GM12878 (cell line): ENCODE measurements around the gene SSH2. TPM values are rescaled to one million over a fixed set of nuclear protein-coding genes. Genes with fewer than 3 reads are reported as not detected.

ENCODE experiments used
- ATAC-seq: fragments of 200-7000 bp; cut with Tn5 transposase; 3 replicates; pipeline ENCODE4 v1.9.1; 2020; ENCODE audit warnings: mild to moderate bottlenecking, moderate library complexity
- BruUV-seq: library from RNA; stranded (reverse); fragments of 400-500 nt; replicated peaks from 2 replicates; lab custom pipeline; 2021; lab: Mats Ljungman, UMichigan
- CTCF ChIA-PET: fragments of 300-600 bp; sonication (Branson Sonifier 250); formaldehyde crosslinking; extraction: SDS; loops from one replicate; lab custom pipeline; 2021; ENCODE audit warnings: inconsistent platforms; lab: Yijun Ruan, JAX
- POLR2A ChIA-PET: fragments of 350-600 bp; formaldehyde crosslinking; extraction: SDS; loops from one replicate; lab custom pipeline; 2021; ENCODE audit warnings: inconsistent platforms; lab: Charles Lee
- RAD21 ChIA-PET: fragments of 300-600 bp; sonication (Branson Sonifier 250); formaldehyde crosslinking; loops from one replicate; lab custom pipeline; 2023; ENCODE audit warnings: antibody characterized with exemption; ENCODE audit not compliant: unreplicated experiment; lab: Charles Lee
- SMC1A ChIA-PET: fragments of 300-600 bp; sonication (Branson Sonifier 250); formaldehyde crosslinking; loops from one replicate; lab custom pipeline; 2023; ENCODE audit not compliant: unreplicated experiment, uncharacterized antibody; lab: Charles Lee
- DNase-seq: peaks from one replicate; pipeline ENCODE4 v3.0.0-alpha.2; 2011; ENCODE audit warnings: low read depth, low spot score
- FAIRE-seq: peaks from 3 replicates; lab custom pipeline; 2011; peaks lifted over from hg19 to GRCh38; lab: Jason Lieb, UNC
- H2AFZ ChIP-seq: 2 replicates; pipeline ENCODE4 v1.6.0; 2011; ENCODE audit warnings: low read depth, low read length, control low read depth; ENCODE audit not compliant: control insufficient read depth
- H3K27ac ChIP-seq: 2 replicates; pipeline ENCODE4 v1.5.1; 2011; ENCODE audit warnings: control low read depth; ENCODE audit not compliant: control insufficient read depth, insufficient read depth
- H3K27me3 ChIP-seq, 2 experiments: replicated peaks in 1 of 2; 2 replicates each; pipeline versions ENCODE4 v1.6.0 to v1.6.1; 2011; ENCODE audit warnings: low read length in 1 of 2; ENCODE audit not compliant: control insufficient read depth in 2 of 2, insufficient read depth in 2 of 2
- H3K36me3 ChIP-seq, 2 experiments: 2 replicates each; pipeline ENCODE4 v1.5.1; 2011; ENCODE audit warnings: low read length in 1 of 2; ENCODE audit not compliant: control insufficient read depth in 2 of 2, insufficient read depth in 2 of 2
- H3K4me1 ChIP-seq: 2 replicates; pipeline ENCODE4 v1.6.1; 2011; ENCODE audit warnings: mild to moderate bottlenecking, low read length, moderate library complexity, mixed read lengths; ENCODE audit not compliant: control insufficient read depth, insufficient read depth
- H3K4me2 ChIP-seq: 2 replicates; pipeline ENCODE4 v1.6.0; 2011; ENCODE audit warnings: control low read depth; ENCODE audit not compliant: control insufficient read depth, insufficient read depth
- H3K4me3 ChIP-seq: fragments of 200-600 bp; sonication (generic); 2 replicates; pipeline ENCODE4 v1.5.1; 2016
- H3K79me2 ChIP-seq: 2 replicates; pipeline ENCODE4 v1.6.0; 2011; ENCODE audit warnings: low read length; ENCODE audit not compliant: control insufficient read depth, insufficient read depth
- H3K9ac ChIP-seq: 2 replicates; pipeline ENCODE4 v1.8.0; 2011; ENCODE audit warnings: low read length, control low read depth, mixed read lengths; ENCODE audit not compliant: control insufficient read depth, insufficient read depth
- H3K9me3 ChIP-seq: replicated peaks from 3 replicates; pipeline ENCODE4 v1.5.1; 2011; ENCODE audit warnings: mild to moderate bottlenecking, low read length; ENCODE audit not compliant: control insufficient read depth, insufficient read depth
- H4K20me1 ChIP-seq: 2 replicates; pipeline ENCODE4 v1.6.0; 2011; ENCODE audit not compliant: control insufficient read depth, insufficient read depth
- IRF4 ChIP-seq: IDR thresholded peaks from 2 replicates; pipeline ENCODE4 v1.6.1; 2011; ENCODE audit warnings: low read depth, low read length
- POLR2AphosphoS5 ChIP-seq: IDR thresholded peaks from 2 replicates; pipeline ENCODE4 v1.6.1; 2011; ENCODE audit warnings: mild to moderate bottlenecking, low read length, inconsistent platforms
- RELA ChIP-seq: fragments of 450-650 bp; IDR thresholded peaks from 2 replicates; pipeline ENCODE4 v1.8.0; 2014; ENCODE audit warnings: borderline replicate concordance; ENCODE audit not compliant: partially characterized antibody
- SUPT20H ChIP-seq: IDR thresholded peaks from 2 replicates; pipeline ENCODE4 v1.6.1; 2011; ENCODE audit warnings: low read depth, mild to moderate bottlenecking, low read length, moderate library complexity, borderline replicate concordance; ENCODE audit not compliant: control insufficient read depth
- WGBS: methylation state at CpG from one replicate; pipeline ENCODE4 v1.1.6; 2016; ENCODE audit warnings: low lambda C conversion rate; ENCODE audit not compliant: insufficient replicate concordance, insufficient coverage; ENCODE audit errors: missing lambda C conversion rate; 5-methylcytosine and 5-hydroxymethylcytosine counted together
- in situ Hi-C: fragments of 300-500 bp; cut with MboI; formaldehyde crosslinking; loops from 9 replicates; pipeline ENCODE4 v1.14.3; 2018; ENCODE audit warnings: mixed read lengths
- intact Hi-C: fragments of 100-400 bp; cut with micrococcal nuclease; formaldehyde crosslinking; loops from one replicate; pipeline ENCODE4 v1.14.2; 2022; ENCODE audit not compliant: unreplicated experiment
- polyA plus RNA-seq, 11 experiments: library from polyadenylated mRNA; depleted of rRNA in 4 of 11; unstranded in 6 of 11; stranded (reverse) in 5 of 11; fragments of >200 nt; fragmentation: Nextera tagmentation in 4 of 11; fragmentation: Illumina TruSeq in 1 of 11; extraction: Ambion mirVana in 4 of 11; extraction: Trizol in 1 of 11; gene quantifications; 1 replicate in 1 of 11; 2 replicates in 10 of 11; pipeline versions ENCODE4 v1.2.1 to v1.2.3, GENCODE V29; 2011 to 2016; ENCODE audit warnings: inconsistent platforms in 2 of 11, missing spikeins in 2 of 11, low read depth in 1 of 11
- total RNA-seq, 4 experiments: library from RNA; depleted of rRNA in 3 of 4; stranded (reverse); fragments of >200 nt in 3 of 4; fragmentation: Illumina TruSeq in 1 of 4; extraction: Trizol in 1 of 4; gene quantifications; 2 replicates each; pipeline versions ENCODE4 v1.2.1 to v1.2.3, GENCODE V29; 2013 to 2021
- TF ChIP-seq, protein P1 (sequence below): fragments of 450-650 bp; IDR thresholded peaks from 2 replicates; pipeline ENCODE4 v1.6.1; 2014; ENCODE audit warnings: mild to moderate bottlenecking

Gene SSH2
- total and polyA plus RNA-seq, 10 of the 15 experiments (the other 5 are each of a cell fraction or from before 2014, with no cell fraction given) = 9.3 to 65.9 (median 34.0) TPM

DNA sequence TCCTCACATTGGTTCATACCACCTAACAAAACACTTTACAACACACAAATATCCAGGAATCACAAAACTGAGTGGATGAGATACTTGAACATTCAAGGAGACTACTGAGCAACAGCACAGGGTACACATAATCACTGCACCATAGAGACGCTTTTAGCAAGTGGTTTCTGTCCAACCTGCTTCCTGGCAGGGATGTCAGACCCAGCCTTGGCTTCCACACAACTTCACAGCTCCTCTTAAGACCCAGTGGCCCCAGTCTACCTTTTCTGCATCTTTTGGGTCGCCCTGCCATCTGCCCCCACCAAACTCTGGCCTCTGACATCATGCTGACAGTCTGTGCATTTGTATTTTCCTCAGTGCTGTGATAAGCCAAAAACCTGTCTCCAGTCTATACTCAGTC is 301.4 kb downstream of the SSH2 start:
- Histone ChIP-seq H3K9ac (no peak overlapping the region), H3K27ac (no peak overlapping the region), H3K9me3 (no peaks in the 10 kb centered on the region), H2AFZ (no peak overlapping the region), H3K79me2 (no peaks in the 10 kb centered on the region), H3K4me3 (no peak overlapping the region), H3K36me3 (peaks cover 23 to 24% of the 10 kb centered on the region in 2 experiments), H3K4me1 (no peaks in the 10 kb centered on the region), H3K4me2 (no peak overlapping the region), H4K20me1 (0 out of 2 replicates have a peak, but pooled peaks cover 1% of the 10 kb centered on the region), H3K27me3 (no peaks in the 10 kb centered on the region)
- BruUV-seq = no TSS peak
- DNase-seq (no peak), ATAC-seq (no peak), FAIRE-seq (no peak)
- ChIA-PET SMC1A (interaction anchor here (0.7 kb wide), 1 partner anchor 70 kb away, joined by 3 read pairs; no protein-coding TSS in a partner anchor), RAD21 (no interaction called here), CTCF (interaction anchor here (1.0 to 4.5 kb wide), 3 partner anchors 10 to 178 kb away, joined by 3 to 33 read pairs (median 4); no protein-coding TSS in a partner anchor), POLR2A (no interaction called here)
- in situ Hi-C loops (no loop called here), intact Hi-C loops (no loop called here)
- WGBS = 85% methylated on average over 2 of the region's 2 CpGs
- TF ChIP-seq, protein P1, sequence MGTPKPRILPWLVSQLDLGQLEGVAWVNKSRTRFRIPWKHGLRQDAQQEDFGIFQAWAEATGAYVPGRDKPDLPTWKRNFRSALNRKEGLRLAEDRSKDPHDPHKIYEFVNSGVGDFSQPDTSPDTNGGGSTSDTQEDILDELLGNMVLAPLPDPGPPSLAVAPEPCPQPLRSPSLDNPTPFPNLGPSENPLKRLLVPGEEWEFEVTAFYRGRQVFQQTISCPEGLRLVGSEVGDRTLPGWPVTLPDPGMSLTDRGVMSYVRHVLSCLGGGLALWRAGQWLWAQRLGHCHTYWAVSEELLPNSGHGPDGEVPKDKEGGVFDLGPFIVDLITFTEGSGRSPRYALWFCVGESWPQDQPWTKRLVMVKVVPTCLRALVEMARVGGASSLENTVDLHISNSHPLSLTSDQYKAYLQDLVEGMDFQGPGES = no peak
- no peak for TF ChIP-seq SUPT20H
- TF ChIP-seq IRF4 = no peak

DNA sequence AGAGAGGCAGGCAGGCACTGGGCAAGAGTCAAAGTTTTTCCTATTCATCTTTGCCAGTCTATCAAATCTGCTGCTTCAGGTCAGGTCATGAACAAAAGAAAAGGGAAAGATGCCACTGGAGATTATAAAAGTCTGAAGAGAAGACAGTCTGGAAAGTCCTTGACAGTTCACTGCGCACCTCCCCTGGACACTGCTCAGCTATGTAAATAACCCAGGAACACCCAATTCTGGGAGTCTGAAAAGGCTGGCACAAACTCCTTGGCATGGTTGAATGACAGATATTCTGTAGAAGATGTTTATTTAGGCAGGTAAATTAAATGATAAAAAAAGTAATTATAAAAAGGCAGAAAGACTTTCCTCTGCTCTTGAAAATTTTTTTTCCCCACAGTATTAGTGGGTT is 302.1 kb downstream of the SSH2 start:
- SMC1A ChIA-PET = no interaction called here
- no peak overlapping the region for H2AFZ ChIP-seq
- H3K4me3 ChIP-seq = no peak overlapping the region
- FAIRE-seq (no peak), ATAC-seq (no peak), DNase-seq (no peak)
- intact Hi-C loops = no loop called here
- no peak overlapping the region for H3K4me2 ChIP-seq
- H3K27ac ChIP-seq = no peak overlapping the region
- H3K9ac ChIP-seq = no peak overlapping the region
- H3K9me3 ChIP-seq = no peaks in the 10 kb centered on the region
- H3K79me2 ChIP-seq = no peaks in the 10 kb centered on the region
- in situ Hi-C loops = no loop called here
- 0 out of 2 replicates have a peak, but pooled peaks cover 3% of the 10 kb centered on the region for H4K20me1 ChIP-seq
- TF ChIP-seq POLR2AphosphoS5 = 0 out of 2 replicates have a peak, but pooled peaks have one; percentile 1
- TF ChIP-seq RELA = no peak
- POLR2A ChIA-PET = no interaction called here
- no peaks in the 10 kb centered on the region for H3K27me3 ChIP-seq
- 100% methylated on average over 1 of the region's 1 CpG for WGBS
- no TSS peak for BruUV-seq
- H3K4me1 ChIP-seq = peaks cover 4% of the 10 kb centered on the region; the same call in 1 of the 2 replicates
- CTCF ChIA-PET = interaction anchor here (1.4 to 4.5 kb wide), 2 partner anchors 11 kb away, joined by 4 to 33 read pairs; no protein-coding TSS in a partner anchor
- peaks cover 23 to 24% of the 10 kb centered on the region in 2 experiments for H3K36me3 ChIP-seq
- RAD21 ChIA-PET = no interaction called here
